HG02588 (cell line): Measurements from ENCODE around the gene CCDC171.
"Not testable (repeated sequence)": the region's sequence is repeated elsewhere in the genome, so short reads cannot be mapped to it uniquely, and the experiment has no call there.

Experiments
- ATAC-seq: cut with Tn5 transposase; IDR thresholded peaks from one replicate; pipeline ENCODE4 v1.9.1; 2021; ENCODE audit warnings: mild to moderate bottlenecking, moderate library complexity; ENCODE audit not compliant: unreplicated experiment

The CCDC171 gene

DNA sequence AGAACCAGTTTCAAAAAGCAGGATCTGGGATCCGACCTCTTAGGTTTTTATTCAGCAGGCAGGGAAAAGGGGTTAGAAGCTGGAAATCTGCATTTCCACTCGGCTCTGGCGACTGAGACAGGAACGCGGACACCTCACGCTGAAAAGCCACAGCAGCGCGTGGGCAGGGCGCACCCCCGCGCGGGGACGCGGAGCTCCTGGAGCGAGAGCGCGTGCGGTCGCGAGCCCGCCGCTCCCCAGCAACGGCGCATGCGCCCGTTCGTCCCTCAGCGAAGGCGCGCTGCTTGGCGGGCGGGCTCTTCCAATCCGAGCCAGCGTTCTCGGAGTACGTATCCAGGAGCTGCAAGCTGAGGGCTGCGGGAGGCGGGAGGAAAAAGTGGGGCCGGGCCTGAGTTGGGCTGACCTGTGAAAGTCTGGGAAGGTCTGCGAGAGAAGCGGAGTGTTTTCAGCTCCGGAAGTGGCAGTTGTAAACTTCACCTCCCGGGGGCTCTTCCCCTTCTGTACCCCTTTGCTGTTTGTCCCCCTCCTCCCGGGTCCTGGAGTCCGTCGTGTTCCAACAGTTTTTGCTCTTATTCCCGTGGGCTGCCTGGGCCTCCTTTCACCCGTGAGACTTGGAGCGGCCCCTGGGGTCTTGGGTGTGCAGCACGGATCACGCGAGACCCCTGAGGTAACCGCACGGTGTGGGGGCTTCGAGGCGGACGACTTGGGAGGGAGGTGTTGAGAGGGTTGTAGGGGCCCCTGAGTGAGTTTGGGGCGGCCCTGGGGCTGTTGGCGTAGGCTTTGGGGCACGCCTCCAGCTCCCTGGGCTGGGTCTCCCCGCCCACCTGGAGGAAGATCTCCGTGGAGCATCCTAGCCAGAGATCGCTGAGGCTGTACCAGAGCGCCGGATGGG, at the start of gene CCDC171:
CCDC171 (plus strand) TSS at position 408 of the 892 bp plus-strand sequence. CDS start 11,046 bp downstream, outside the sequence.
- peak; percentile 88 for ATAC-seq

- ATAC-seq: no peak
These were observed 46.9 kb upstream of the CCDC171 start for GRCh38 chr9:15505921-15506320.

DNA sequence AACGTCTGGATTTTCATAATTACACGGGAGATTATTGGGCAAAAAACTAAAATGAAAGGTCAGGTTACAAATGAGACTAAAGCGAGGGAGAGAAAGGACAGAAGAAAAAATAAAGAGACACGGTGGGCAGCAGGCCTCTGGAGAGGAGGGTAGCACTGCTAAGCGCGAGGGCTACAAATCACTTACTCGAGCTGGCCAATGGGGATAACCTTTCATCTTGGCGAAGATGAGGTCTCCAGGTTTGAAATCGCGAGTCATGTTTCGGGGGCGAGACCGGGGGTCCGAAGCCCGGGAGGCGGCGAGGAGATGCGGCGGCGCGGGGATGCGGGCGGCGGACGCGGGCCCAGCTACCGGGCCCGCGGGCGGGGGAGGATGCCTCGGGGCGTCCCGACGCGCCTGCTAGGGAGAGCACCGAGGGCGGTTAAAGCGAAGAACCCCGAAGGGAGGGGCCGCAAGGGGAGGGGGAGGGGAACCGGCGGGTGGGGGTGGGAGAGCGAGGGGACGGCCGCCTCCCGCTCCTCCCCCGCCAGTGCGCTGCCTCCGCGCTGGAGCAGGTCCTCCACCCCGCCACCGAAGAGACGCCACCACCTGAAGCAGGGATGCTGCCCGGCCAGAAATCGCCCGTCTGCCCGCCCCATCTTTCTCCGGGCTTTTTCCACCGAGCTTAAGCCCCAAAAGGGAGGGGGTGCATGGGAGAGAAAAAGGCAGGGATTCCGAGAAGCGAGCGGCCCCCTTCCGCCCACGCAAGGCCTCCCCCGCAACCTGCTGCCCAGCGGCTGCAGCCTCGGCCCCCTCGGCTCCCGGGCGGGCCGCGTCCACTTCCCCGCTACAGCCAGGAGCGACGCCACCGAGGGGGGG, 42.7 kb upstream of the CCDC171 start:
- peak; percentile 50 for ATAC-seq

GRCh38 chr9:15510789-15511575, 41.9 kb upstream of the CCDC171 start, which contains the start of gene PSIP1:
Gene PSIP1, minus strand, starts transcription at chr9:15510970. Its CDS starts 782 bp downstream, at chr9:15510188.
- peak; percentile 75 for ATAC-seq

DNA sequence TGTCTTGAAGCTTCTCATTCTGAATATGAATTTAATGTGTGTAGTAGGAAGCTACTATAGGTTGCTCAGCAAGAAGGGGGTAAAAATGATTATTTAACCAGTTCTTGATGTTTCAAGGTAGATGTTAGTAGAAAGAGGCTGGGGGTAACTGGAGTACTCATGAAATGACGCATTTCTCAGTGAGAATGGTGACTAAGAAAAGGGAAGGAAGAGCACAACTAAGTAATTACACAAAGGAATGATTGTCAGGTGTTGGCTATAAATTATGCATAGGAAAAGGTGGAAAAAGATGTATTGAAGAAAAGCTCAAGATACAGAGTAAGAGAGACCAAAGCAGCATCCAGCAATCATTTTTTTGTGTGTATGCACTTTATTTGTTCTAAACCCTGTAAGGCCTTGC, 40.6 kb upstream of the CCDC171 start:
- ATAC-seq: no peak

DNA sequence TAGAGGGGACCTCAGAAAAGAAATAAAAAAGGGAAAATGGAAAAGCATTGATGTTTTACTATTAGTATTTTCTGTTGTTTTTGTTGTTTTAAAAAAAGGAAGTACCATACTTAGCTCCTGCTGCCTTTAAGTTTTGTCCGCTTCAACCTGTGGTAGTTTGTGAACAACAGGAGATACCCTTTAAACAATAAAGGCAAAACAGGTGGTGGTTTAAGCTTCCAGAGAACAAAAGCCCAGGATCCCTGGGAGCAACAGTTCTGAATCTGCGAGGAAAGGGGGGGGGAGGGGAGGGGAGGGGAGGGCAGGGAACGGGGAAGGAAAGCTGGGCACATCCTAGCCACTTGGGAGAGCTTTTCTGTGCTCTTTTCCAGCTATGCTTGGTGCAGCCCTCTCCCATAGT, 40.0 kb upstream of the CCDC171 start:
- no peak for ATAC-seq

- no peak for ATAC-seq
These were observed 39.5 kb upstream of the CCDC171 start for GRCh38 chr9:15513335-15513734.

- ATAC-seq: no peak
These were observed 33.0 kb upstream of the CCDC171 start for GRCh38 chr9:15519831-15520230.

DNA sequence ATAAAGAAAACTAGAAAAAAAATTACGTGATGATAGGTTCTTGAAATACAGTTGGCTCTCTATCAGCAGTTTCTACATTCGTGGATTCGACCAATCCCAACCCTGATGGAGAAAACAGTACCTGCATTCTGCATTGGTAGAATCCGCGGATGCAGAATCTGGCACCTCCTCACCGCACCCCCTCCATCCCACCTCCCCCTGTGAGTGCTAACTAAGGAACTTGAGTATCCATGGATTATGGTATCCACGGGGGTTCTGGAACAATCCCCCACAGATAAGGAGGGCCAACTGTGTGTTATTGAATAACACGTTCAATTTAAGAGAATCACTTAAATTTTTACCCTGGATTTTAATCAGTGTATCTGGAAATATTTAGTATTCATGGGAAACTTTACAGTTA, 31.6 kb upstream of the CCDC171 start:
- ATAC-seq: no peak

- no peak for ATAC-seq
These were observed 30.6 kb upstream of the CCDC171 start for GRCh38 chr9:15522130-15522755.

DNA sequence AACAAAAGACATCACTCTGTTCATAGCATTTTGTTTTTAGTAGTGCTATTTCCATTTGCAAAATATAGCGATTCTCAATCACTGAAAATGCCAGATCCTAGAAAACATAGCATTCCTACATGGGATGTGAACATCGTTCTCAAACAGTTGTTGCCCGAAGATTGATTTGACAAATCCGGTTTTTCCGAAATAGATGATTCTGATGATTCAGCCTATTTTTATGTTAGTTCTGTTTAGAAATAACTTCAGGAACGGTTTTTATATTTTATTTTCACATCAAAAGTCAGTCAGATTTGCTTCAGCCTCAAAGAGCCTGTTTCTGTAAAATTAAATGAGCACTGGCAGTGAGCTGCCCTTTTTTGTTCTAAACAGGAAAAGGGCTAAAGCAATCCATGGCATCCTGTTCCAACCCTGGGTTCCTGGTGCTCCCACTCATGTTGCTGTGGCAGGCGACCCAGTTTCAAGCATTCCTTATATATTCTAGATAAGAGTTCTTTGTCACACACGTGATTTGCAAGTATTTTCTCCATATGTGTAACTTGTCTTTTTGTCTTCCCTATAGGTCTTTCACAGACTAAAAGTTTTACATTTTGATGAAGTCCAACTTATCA, 27.9 kb upstream of the CCDC171 start:
- no peak for ATAC-seq

- no peak for ATAC-seq
These were observed 26.9 kb upstream of the CCDC171 start for GRCh38 chr9:15525958-15526357.

DNA sequence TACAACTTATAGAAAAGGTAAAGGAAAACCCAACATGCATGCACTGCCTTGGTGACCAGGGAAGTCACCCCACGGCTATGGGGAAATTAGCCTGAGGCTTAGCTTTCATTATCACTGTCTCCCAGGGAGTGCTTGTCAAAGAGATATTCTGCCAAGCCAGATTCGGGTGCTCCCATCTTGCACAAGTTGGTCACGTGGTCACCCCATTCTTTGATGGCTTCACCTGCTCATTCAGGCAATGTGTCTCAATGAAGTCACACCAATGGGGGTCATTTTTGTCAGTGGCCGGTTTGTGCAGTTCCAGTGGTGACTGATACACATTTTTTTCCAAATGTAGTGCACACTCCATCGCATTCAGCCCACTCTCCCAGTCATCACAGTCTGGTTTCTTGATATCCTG, 25.8 kb upstream of the CCDC171 start:
- ATAC-seq: not testable (repeated sequence)

GRCh38 chr9:15529566-15530324, 23.1 kb upstream of the CCDC171 start:
- peak; percentile 87 for ATAC-seq

DNA sequence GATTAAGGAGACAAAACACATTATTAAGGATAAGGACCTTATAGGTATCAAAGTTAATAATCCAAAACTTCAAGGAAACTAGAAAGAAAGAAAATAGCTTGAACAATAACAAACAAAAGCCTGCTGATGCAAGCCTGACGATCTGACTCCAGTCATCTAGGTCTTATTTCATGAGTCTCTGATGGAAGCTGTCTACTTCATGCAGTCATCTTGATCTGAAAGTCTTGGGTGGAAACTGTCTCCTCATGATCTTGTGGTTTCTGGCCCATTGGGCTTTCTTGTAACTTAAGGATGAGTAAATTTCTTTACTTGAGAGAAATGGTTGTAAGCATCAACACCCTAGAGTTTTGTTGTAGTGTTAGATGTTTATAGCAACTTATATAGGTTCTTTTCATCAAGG, 21.5 kb upstream of the CCDC171 start:
- ATAC-seq: peak; percentile 25

DNA sequence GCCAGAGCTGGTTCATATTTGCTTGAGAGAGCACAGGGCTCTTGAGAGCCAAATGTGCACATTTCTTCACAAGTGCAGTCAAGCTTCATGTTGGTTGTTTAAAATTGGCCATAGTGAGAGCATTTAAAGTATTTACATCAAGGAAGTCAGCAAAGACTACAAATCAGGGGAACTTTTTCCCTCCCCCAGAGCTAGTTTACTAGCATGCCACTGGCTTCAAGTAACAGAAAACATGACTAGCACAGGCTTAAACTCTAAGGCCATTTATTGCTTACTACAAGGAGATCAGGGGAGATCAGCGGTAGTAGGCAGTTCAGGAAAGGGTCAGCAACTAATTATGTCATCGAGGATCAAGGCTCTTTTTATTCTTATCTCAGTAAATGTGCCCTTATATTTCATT, 11.0 kb upstream of the CCDC171 start:
- no peak for ATAC-seq

- ATAC-seq: no peak
These were observed 10.2 kb upstream of the CCDC171 start for GRCh38 chr9:15542624-15543023.

GRCh38 chr9:15543047-15543813, 9.6 kb upstream of the CCDC171 start:
- ATAC-seq: no peak
